HepG2 (cell line): ENCODE data around the gene ITPR1.

Experiments used
- ATF3 ChIP-seq: sonication (generic); formaldehyde crosslinking; IDR thresholded peaks from 2 replicates; pipeline ENCODE4 v1.4.0; 2020; ENCODE audit warnings: missing genetic modification reagents
- BHLHE40 ChIP-seq: IDR thresholded peaks from 2 replicates; pipeline ENCODE4 v1.6.1; 2011; ENCODE audit warnings: low read length, improper control_type of control experiment
- CBFB ChIP-seq: sonication (generic); formaldehyde crosslinking; IDR thresholded peaks from 2 replicates; pipeline ENCODE4 v1.4.0; 2020; ENCODE audit warnings: missing genetic modification reagents
- NCOA2 ChIP-seq: sonication (generic); formaldehyde crosslinking; IDR thresholded peaks from 2 replicates; pipeline ENCODE4 v1.8.0; 2022; ENCODE audit warnings: inconsistent platforms
- NFRKB ChIP-seq: fragments of 450-650 bp; IDR thresholded peaks from 2 replicates; pipeline ENCODE4 v1.6.1; 2017
- POLR2A ChIP-seq, 2 experiments: IDR thresholded peaks; 2 replicates each; pipeline ENCODE4 v1.6.1; 2011; ENCODE audit warnings: low read depth in 2 of 2, low read length in 2 of 2, mild to moderate bottlenecking in 1 of 2, moderate library complexity in 1 of 2; ENCODE audit not compliant: insufficient read depth in 1 of 2
- PRDM15 ChIP-seq: sonication (generic); formaldehyde crosslinking; IDR thresholded peaks from 2 replicates; pipeline ENCODE4 v1.4.0; 2020; ENCODE audit warnings: missing genetic modification reagents
- REST ChIP-seq, 2 experiments: IDR thresholded peaks; 2 replicates each; pipeline ENCODE4 v1.6.1; 2011 to 2012; ENCODE audit warnings: low read length in 2 of 2, borderline replicate concordance in 1 of 2, low read depth in 1 of 2, mild to moderate bottlenecking in 1 of 2, moderate library complexity in 1 of 2
- UBTF ChIP-seq: sonication (generic); formaldehyde crosslinking; IDR thresholded peaks from 2 replicates; pipeline ENCODE4 v1.4.0; 2020; ENCODE audit warnings: mild to moderate bottlenecking, missing genetic modification reagents
- ZFX ChIP-seq: sonication (generic); formaldehyde crosslinking; IDR thresholded peaks from 2 replicates; pipeline ENCODE4 v1.4.0; 2020; ENCODE audit warnings: mild to moderate bottlenecking, low read depth, missing genetic modification reagents, moderate library complexity
- ZNF329 ChIP-seq: sonication (generic); formaldehyde crosslinking; IDR thresholded peaks from 2 replicates; pipeline ENCODE4 v1.9.0; 2021; ENCODE audit warnings: low read depth, mild to moderate bottlenecking, missing genetic modification reagents
- ZNF7 ChIP-seq: IDR thresholded peaks from 2 replicates; pipeline ENCODE4 v1.6.1; 2016; ENCODE audit warnings: missing biosample characterization, missing genetic modification reagents

- no peak for TF ChIP-seq ATF3 (CRISPR knock-in tag)
- no peak for TF ChIP-seq ZNF7 (CRISPR knock-in tag)
- no peak for TF ChIP-seq NCOA2 (CRISPR knock-in tag)
- TF ChIP-seq NFRKB, result no peak
- TF ChIP-seq UBTF, result no peak
- no peak for TF ChIP-seq POLR2A (IDR thresholded peaks at IDR 0.05; ENCODE audit: insufficient read depth in 1 of 2, low read depth in 2 of 2, low read length in 2 of 2)
- TF ChIP-seq BHLHE40, result no peak
- TF ChIP-seq PRDM15 (CRISPR knock-in tag), result no peak
- no peak for TF ChIP-seq REST (IDR thresholded peaks at IDR 0.05; ENCODE audit: borderline replicate concordance in 1 of 2, low read depth in 1 of 2, low read length in 2 of 2)
- TF ChIP-seq ZFX (CRISPR knock-in tag), result no peak
- TF ChIP-seq ZNF329 (CRISPR knock-in tag), result no peak
- no peak for TF ChIP-seq CBFB (CRISPR knock-in tag)
Measured at GRCh38 chr3:4586381-4586780, 93.2 kb downstream of the ITPR1 start.
